ENCODE results near the gene FBXO36. TPM values are rescaled to one million over a fixed set of nuclear protein-coding genes. Genes with fewer than 3 reads are reported as not detected.

Gene FBXO36
- total RNA-seq, 1 experiment from 2014 or later = 3.6 TPM

- no peak for ATAC-seq
- Histone ChIP-seq H3K4me2 (ENCODE audit: low read length) (no peak overlapping the region), H3K9ac (ENCODE audit: low read length) (no peak overlapping the region), H3K4me3 (ENCODE audit: low read length) (no peak overlapping the region), H2AFZ (ENCODE audit: low read length) (no peak overlapping the region), H3K9me2 (replicated peaks; ENCODE audit: low read length) (no peaks in the 10 kb centered on the region), H3K36me3 (ENCODE audit: low read depth, low read length) (peaks cover 9% of the 10 kb centered on the region), H3K9me3 (ENCODE audit: low read length) (no peaks in the 10 kb centered on the region), H3K27me3 (ENCODE audit: low read length) (no peaks in the 10 kb centered on the region), H4K20me1 (ENCODE audit: low read length) (peaks cover 15% of the 10 kb centered on the region; the same call in 1 of the 2 replicates), H3K4me1 (ENCODE audit: insufficient read depth, low read length) (peaks cover 13% of the 10 kb centered on the region), H3F3A (ENCODE audit: low read length, unreplicated experiment) (no peaks in the 10 kb centered on the region), H3K27ac (ENCODE audit: low read length) (no peak overlapping the region), H3K79me2 (ENCODE audit: low read length) (peaks cover 95% of the 10 kb centered on the region)
- BruUV-seq (replicated peaks) = no TSS peak
- no peak for DNase-seq
- ChIA-PET POLR2A (ENCODE audit: unreplicated experiment) (no interaction called here), CTCF (no interaction called here)
- intact Hi-C loops (cut with micrococcal nuclease) = no loop called here
- TF ChIP-seq EZH2phosphoT487 (IDR thresholded peaks at IDR 0.05; ENCODE audit: borderline replicate concordance, low read length) = no peak
Measured at GRCh38 chr2:229903037-229903436, 19.3 kb upstream of the FBXO36 start.

GRCh38 chr2:229905601-229906000, 16.7 kb upstream of the FBXO36 start:
- DNase-seq (no peak), ATAC-seq (no peak)
- Histone ChIP-seq H3K4me2 (ENCODE audit: low read length) (no peak overlapping the region), H2AFZ (ENCODE audit: low read length) (no peak overlapping the region), H3K9me2 (replicated peaks; ENCODE audit: low read length) (no peaks in the 10 kb centered on the region), H3F3A (ENCODE audit: low read length, unreplicated experiment) (no peaks in the 10 kb centered on the region), H3K79me2 (ENCODE audit: low read length) (peaks cover 92% of the 10 kb centered on the region), H3K9me3 (ENCODE audit: low read length) (no peaks in the 10 kb centered on the region), H3K27me3 (ENCODE audit: low read length) (no peaks in the 10 kb centered on the region), H3K27ac (ENCODE audit: low read length) (no peak overlapping the region), H3K4me3 (ENCODE audit: low read length) (no peak overlapping the region), H3K9ac (ENCODE audit: low read length) (no peak overlapping the region), H4K20me1 (ENCODE audit: low read length) (peaks cover 8% of the 10 kb centered on the region; the same call in 1 of the 2 replicates), H3K36me3 (ENCODE audit: low read depth, low read length) (peaks cover 4% of the 10 kb centered on the region; the same call in 1 of the 2 replicates), H3K4me1 (ENCODE audit: insufficient read depth, low read length) (peaks cover 13% of the 10 kb centered on the region)
- TF ChIP-seq EZH2phosphoT487 (IDR thresholded peaks at IDR 0.05; ENCODE audit: borderline replicate concordance, low read length) (no peak), EZH2 (IDR thresholded peaks at IDR 0.05; ENCODE audit: low read length, unreplicated experiment) (no peak), CTCF (conservative IDR thresholded peaks at IDR 0.05; ENCODE audit: low read depth, low read length) (no peak)
- ChIA-PET POLR2A (ENCODE audit: unreplicated experiment) (no interaction called here), CTCF (no interaction called here)
- intact Hi-C loops (cut with micrococcal nuclease) = no loop called here
- no TSS peak for BruUV-seq (replicated peaks)

GRCh38 chr2:229909090-229909489, 13.2 kb upstream of the FBXO36 start:
- H3K9me2 ChIP-seq (replicated peaks; ENCODE audit: low read length) = no peaks in the 10 kb centered on the region
- peaks cover 24% of the 10 kb centered on the region for H4K20me1 ChIP-seq (ENCODE audit: low read length)
- ATAC-seq = no peak
- BruUV-seq (replicated peaks) = no TSS peak
- H3F3A ChIP-seq (ENCODE audit: low read length, unreplicated experiment) = no peaks in the 10 kb centered on the region
- no peak overlapping the region for H3K4me2 ChIP-seq (ENCODE audit: low read length)
- peaks cover 92% of the 10 kb centered on the region for H3K79me2 ChIP-seq (ENCODE audit: low read length)
- H3K4me1 ChIP-seq (ENCODE audit: insufficient read depth, low read length) = no peaks in the 10 kb centered on the region
- no peak overlapping the region for H2AFZ ChIP-seq (ENCODE audit: low read length)
- no peak overlapping the region for H3K27ac ChIP-seq (ENCODE audit: low read length)
- CTCF ChIA-PET = interaction anchor here (0.5 kb wide), 1 partner anchor 108 kb away, joined by 3 read pairs; no protein-coding TSS in a partner anchor
- no peak overlapping the region for H3K4me3 ChIP-seq (ENCODE audit: low read length)
- H3K27me3 ChIP-seq (ENCODE audit: low read length) = no peaks in the 10 kb centered on the region
- H3K9me3 ChIP-seq (ENCODE audit: low read length) = no peaks in the 10 kb centered on the region
- POLR2A ChIA-PET (ENCODE audit: unreplicated experiment) = no interaction called here
- TF ChIP-seq CTCF (conservative IDR thresholded peaks at IDR 0.05; ENCODE audit: low read depth, low read length) (no peak), EZH2phosphoT487 (IDR thresholded peaks at IDR 0.05; ENCODE audit: borderline replicate concordance, low read length) (no peak), EZH2 (IDR thresholded peaks at IDR 0.05; ENCODE audit: low read length, unreplicated experiment) (no peak)
- intact Hi-C loops (cut with micrococcal nuclease) = no loop called here
- no peak for DNase-seq
- H3K36me3 ChIP-seq (ENCODE audit: low read depth, low read length) = peaks cover 4% of the 10 kb centered on the region; the same call in 1 of the 2 replicates
- no peak overlapping the region for H3K9ac ChIP-seq (ENCODE audit: low read length)

Data from PC-3 (cell line).